GM21526 (cell line): ENCODE data around the gene DNAJC7.
A peak's percentile ranks its signal among the peaks of the same experiment; 100 is the strongest.

ENCODE experiments used
- ATAC-seq: cut with Tn5 transposase; IDR thresholded peaks from one replicate; pipeline ENCODE4 v1.9.1; 2021; ENCODE audit warnings: moderate library complexity; ENCODE audit not compliant: unreplicated experiment, low FRiP score

The DNAJC7 gene

DNA sequence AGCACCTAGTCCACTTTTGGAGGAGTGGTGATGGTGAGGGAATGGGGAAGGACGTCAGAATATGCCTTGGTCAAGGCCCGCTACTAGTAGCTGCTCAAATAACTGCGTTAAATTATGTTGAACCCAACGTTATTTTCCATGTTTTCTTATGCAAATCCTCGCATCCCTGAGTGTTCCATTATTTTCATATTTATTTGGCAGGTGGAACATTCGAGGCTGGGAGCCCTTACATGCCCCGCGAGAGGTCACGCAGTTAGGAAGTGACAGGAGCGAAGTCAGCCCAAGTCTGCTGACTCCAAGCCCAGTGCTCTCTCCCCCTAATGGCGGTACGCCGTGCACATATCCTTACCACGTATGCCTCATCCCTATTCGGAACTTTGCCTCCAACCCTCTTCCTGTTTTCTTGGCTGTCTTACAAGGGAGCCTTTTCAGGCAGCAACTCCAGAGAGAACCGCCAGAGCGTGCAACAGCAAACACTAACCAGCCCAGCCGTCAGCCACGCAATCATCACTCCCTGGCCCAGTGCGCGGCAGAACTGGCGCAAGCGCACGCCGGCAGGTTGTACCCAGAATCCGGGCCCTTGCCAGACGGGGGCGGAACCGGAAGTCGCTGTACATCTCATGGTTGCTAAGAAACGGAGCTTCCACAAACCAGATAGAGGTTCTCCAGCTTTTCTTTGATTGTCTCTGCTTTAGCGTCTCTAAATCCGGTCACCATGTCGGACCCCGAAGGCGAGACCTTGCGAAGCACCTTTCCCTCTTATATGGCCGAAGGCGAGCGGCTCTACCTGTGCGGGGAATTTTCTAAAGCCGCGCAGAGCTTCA lies 87.0 kb downstream of the DNAJC7 start, which contains the start of gene ODAD4:
ODAD4 (plus strand) TSS at position 609 of the 824 bp plus-strand sequence; CDS start at position 716, 107 bp downstream.
- ATAC-seq: peak; percentile 74

DNA sequence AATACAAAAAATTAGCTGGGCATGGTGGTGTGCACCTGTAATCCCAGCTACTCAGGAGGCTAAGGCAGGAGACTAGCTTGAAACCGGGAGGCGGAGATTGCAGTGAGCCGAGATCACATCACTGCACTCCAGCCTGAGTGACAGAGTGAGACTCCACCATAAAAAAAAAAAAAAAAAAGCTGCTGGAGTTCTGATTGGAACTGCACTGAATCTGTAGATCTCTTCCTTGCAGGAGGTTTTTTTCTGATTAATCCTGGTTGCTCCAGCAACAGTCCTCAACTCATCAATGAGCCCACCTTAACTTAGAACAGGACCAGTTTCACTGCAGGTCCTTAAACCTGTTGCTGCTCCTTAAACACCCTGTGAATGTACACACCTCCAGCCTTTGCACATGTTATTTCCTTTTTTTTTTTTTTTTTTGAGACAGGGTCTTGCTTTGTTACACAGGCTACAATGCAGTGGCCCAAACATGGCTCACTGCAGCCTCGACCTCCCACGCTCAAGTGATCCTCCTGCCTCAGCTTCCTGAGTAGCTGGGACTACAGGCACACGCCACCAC lies 88.5 kb downstream of the DNAJC7 start:
- no peak for ATAC-seq
